ENCODE data around the gene IL17RE. TPM values are rescaled to one million over a fixed set of nuclear protein-coding genes. Genes with fewer than 3 reads are reported as not detected.

Gene IL17RE
- total and polyA plus RNA-seq, 9 of the 15 experiments (the other 6 are each of a cell fraction or from before 2014, with no cell fraction given) = 0.32 to 1.9 (median 0.51) TPM; not detected in 4

- Histone ChIP-seq H3K9ac (ENCODE audit: insufficient read depth in 1 of 2, low read depth in 2 of 2, low read length in 2 of 2) (no peak overlapping the region; a peak in 1 of 4 replicates), H3K4me3 (no peak overlapping the region), H3K9me3 (replicated peaks; ENCODE audit: control insufficient read depth, insufficient read depth, low read depth, low read length) (no peaks in the 10 kb centered on the region), H3K36me3 (ENCODE audit: control insufficient read depth, insufficient read depth, low read length) (no peaks in the 10 kb centered on the region), H3K79me2 (ENCODE audit: control insufficient read depth, insufficient read depth, low read length) (no peaks in the 10 kb centered on the region), H4K20me1 (replicated peaks; ENCODE audit: control insufficient read depth, insufficient read depth, low read length) (no peaks in the 10 kb centered on the region), H3K27me3 (ENCODE audit: control insufficient read depth in 2 of 2, insufficient read depth in 2 of 2, low read length in 2 of 2) (no peaks in the 10 kb centered on the region), H3K4me1 (replicated peaks in 1 of 2; ENCODE audit: control insufficient read depth in 2 of 2, insufficient read depth in 2 of 2, low read length in 2 of 2) (peaks cover 6 to 20% of the 10 kb centered on the region in 2 experiments; a peak in 4 of 5 replicates), H3K9me1 (ENCODE audit: control insufficient read depth, insufficient read depth, low read length) (no peaks in the 10 kb centered on the region), H3K4me2 (ENCODE audit: insufficient read depth, low read length) (no peak overlapping the region), H2AFZ (ENCODE audit: low read depth, low read length) (no peak overlapping the region), H3K27ac (ENCODE audit: extremely low read depth, low read depth, low read length) (no peak overlapping the region)
- WGBS (ENCODE audit: insufficient coverage, low coverage, missing lambda C conversion rate) = 46% methylated on average over 12 of the region's 12 CpGs
- POLR2A ChIA-PET = interaction anchor here (0.5 to 0.9 kb wide), 3 partner anchors 9 to 88 kb away, joined by 3 to 4 read pairs (median 3); no protein-coding TSS in a partner anchor
- in situ Hi-C loops (cut with MboI) = no loop called here
- no TSS peak for BruUV-seq (replicated peaks)
- no peak for FAIRE-seq
- intact Hi-C loops (cut with micrococcal nuclease) = no loop called here
- TF ChIP-seq PYGO2 (tag; IDR thresholded peaks at IDR 0.05) (no peak), AFF4 (CRISPR knock-in tag; IDR thresholded peaks at IDR 0.05) (no peak), THAP7 (CRISPR knock-in tag; IDR thresholded peaks at IDR 0.05) (no peak), ZBTB2 (IDR thresholded peaks at IDR 0.05) (no peak), HNRNPUL1 (IDR thresholded peaks at IDR 0.05; ENCODE audit: low read length) (no peak), ZNF184 (CRISPR knock-in tag; IDR thresholded peaks at IDR 0.05) (no peak), ZNF41 (CRISPR knock-in tag; conservative IDR thresholded peaks at IDR 0.05) (no peak), ZBTB9 (CRISPR knock-in tag; IDR thresholded peaks at IDR 0.05) (no peak), PREB (CRISPR knock-in tag; IDR thresholded peaks at IDR 0.05) (no peak), HEY1 (CRISPR knock-in tag; IDR thresholded peaks at IDR 0.05; ENCODE audit: borderline replicate concordance) (no peak)
- CTCF ChIA-PET (ENCODE audit: low intra/inter-chr PET ratio) = no interaction called here
- DNase-seq (ENCODE audit: extremely low read depth in 1 of 4, low spot score in 3 of 4) = no peak
- ATAC-seq = no peak
Observed at GRCh38 chr3:9867106-9867505, 35.5 kb upstream of the IL17RE start.

All from K562 (cell line).